NCI-H2107 (cell line): ENCODE data around the gene SETD6.

ENCODE experiments used
- DNase-seq: peaks from one replicate; lab custom pipeline; 2025; lab: John Stamatoyannopoulos, UW

SETD6 gene

GRCh38 chr16:58494981-58495520 lies 20.3 kb upstream of the SETD6 start:
- peak; percentile 83 for DNase-seq

GRCh38 chr16:58495521-58496331 lies 19.6 kb upstream of the SETD6 start:
- DNase-seq = no peak

- no peak for DNase-seq
Measured at GRCh38 chr16:58497468-58497867, 17.8 kb upstream of the SETD6 start.

GRCh38 chr16:58497935-58498334 lies 17.4 kb upstream of the SETD6 start:
- DNase-seq = no peak

- no peak for DNase-seq
Measured at GRCh38 chr16:58498341-58499091, 16.8 kb upstream of the SETD6 start.

GRCh38 chr16:58499092-58499511 lies 16.2 kb upstream of the SETD6 start:
- DNase-seq = no peak

GRCh38 chr16:58499615-58500351 lies 15.5 kb upstream of the SETD6 start, which contains the start of gene NDRG4:
TSS of gene NDRG4 (plus strand) at chr16:58500143. CDS start at chr16:58500249, 106 bp downstream.
- peak; percentile 65 for DNase-seq

- DNase-seq = no peak
Measured at GRCh38 chr16:58500430-58501241, 14.7 kb upstream of the SETD6 start.

GRCh38 chr16:58501242-58502131 lies 13.8 kb upstream of the SETD6 start:
- DNase-seq = peak; percentile 27

GRCh38 chr16:58502217-58502921 lies 12.9 kb upstream of the SETD6 start:
- DNase-seq = no peak

- DNase-seq = no peak
Measured at GRCh38 chr16:58503166-58503862, 12.0 kb upstream of the SETD6 start.

GRCh38 chr16:58503863-58504688 lies 11.2 kb upstream of the SETD6 start:
- DNase-seq = no peak

- no peak for DNase-seq
Measured at GRCh38 chr16:58506241-58507194, 8.8 kb upstream of the SETD6 start.

- no peak for DNase-seq
Measured at GRCh38 chr16:58507195-58507962, 7.9 kb upstream of the SETD6 start.

GRCh38 chr16:58507963-58508670 lies 7.2 kb upstream of the SETD6 start:
- DNase-seq = no peak
